ENCODE results near the gene RMDN2.

The RMDN2 gene

GRCh38 chr2:37911296-37911873 is 13.7 kb upstream of the RMDN2 start:
- TF ChIP-seq ZFX (IDR thresholded peaks at IDR 0.05; ENCODE audit: borderline replicate concordance), result no peak
- TF ChIP-seq CTCF (IDR thresholded peaks at IDR 0.05), result no peak
- no peak overlapping the region for H3K27ac ChIP-seq

GRCh38 chr2:37912056-37912455 is 13.0 kb upstream of the RMDN2 start:
- no peak overlapping the region for H3K27ac ChIP-seq
- TF ChIP-seq CTCF (IDR thresholded peaks at IDR 0.05) (no peak), ZFX (IDR thresholded peaks at IDR 0.05; ENCODE audit: borderline replicate concordance) (no peak)

- TF ChIP-seq ZFX (IDR thresholded peaks at IDR 0.05; ENCODE audit: borderline replicate concordance), result no peak
- H3K27ac ChIP-seq, result no peak overlapping the region
These were observed 12.5 kb upstream of the RMDN2 start for GRCh38 chr2:37912616-37913015.

- H3K27ac ChIP-seq, result no peak overlapping the region
- TF ChIP-seq CTCF (IDR thresholded peaks at IDR 0.05), result no peak
- TF ChIP-seq ZFX (IDR thresholded peaks at IDR 0.05; ENCODE audit: borderline replicate concordance), result no peak
These were observed 10.7 kb upstream of the RMDN2 start for GRCh38 chr2:37914340-37914739.

GRCh38 chr2:37915773-37916172 is 9.3 kb upstream of the RMDN2 start:
- no peak overlapping the region for H3K27ac ChIP-seq
- TF ChIP-seq ZFX (IDR thresholded peaks at IDR 0.05; ENCODE audit: borderline replicate concordance) (no peak), CTCF (IDR thresholded peaks at IDR 0.05) (no peak)

GRCh38 chr2:37916512-37917082 is 8.5 kb upstream of the RMDN2 start:
- TF ChIP-seq CTCF (IDR thresholded peaks at IDR 0.05), result no peak
- no peak for TF ChIP-seq ZFX (IDR thresholded peaks at IDR 0.05; ENCODE audit: borderline replicate concordance)
- H3K27ac ChIP-seq, result no peak overlapping the region

GRCh38 chr2:37917281-37918228 is 7.5 kb upstream of the RMDN2 start:
- no peak overlapping the region for H3K27ac ChIP-seq
- TF ChIP-seq ZFX (IDR thresholded peaks at IDR 0.05; ENCODE audit: borderline replicate concordance), result no peak
- TF ChIP-seq CTCF (IDR thresholded peaks at IDR 0.05), result no peak

All from 22Rv1 (cell line).